ENCODE measurements around the gene IFT74.

The IFT74 gene

DNA sequence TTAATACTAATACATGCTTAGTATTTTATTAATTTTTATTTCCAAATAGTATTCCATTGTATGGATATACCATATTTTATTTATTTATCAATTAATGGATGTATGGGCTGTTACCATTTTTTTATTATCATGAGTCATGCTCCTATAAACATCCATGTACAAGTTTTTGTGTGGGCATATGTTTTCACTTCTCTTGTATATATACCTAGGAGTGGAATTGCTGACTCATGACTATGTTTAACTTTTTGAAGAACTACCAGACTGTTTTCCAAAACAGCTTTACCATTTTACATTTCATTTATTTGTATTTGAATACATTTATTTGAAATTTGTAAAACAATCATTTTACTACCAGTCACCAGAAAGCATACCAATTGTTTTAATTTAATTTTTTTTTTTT lies 63.4 kb downstream of the IFT74 start:
- Histone ChIP-seq H3K27me3 (ENCODE audit: insufficient read depth, low read length, poor library complexity) (no peaks in the 10 kb centered on the region), H2BK15ac (replicated peaks; ENCODE audit: low read depth) (no peak overlapping the region), H3K4me1 (ENCODE audit: control insufficient read depth, low read depth, low read length) (no peaks in the 10 kb centered on the region), H3K23ac (ENCODE audit: low read length) (no peak overlapping the region), H4K5ac (ENCODE audit: low read length) (no peak overlapping the region), H3K27ac (ENCODE audit: low read depth, low read length) (no peak overlapping the region), H3K9ac (ENCODE audit: low read length) (no peak overlapping the region), H3K79me1 (ENCODE audit: low read length) (no peaks in the 10 kb centered on the region), H3K56ac (ENCODE audit: low read length) (no peak overlapping the region), H2AK5ac (ENCODE audit: low read length) (no peak overlapping the region), H4K8ac (ENCODE audit: low read depth, low read length) (no peak overlapping the region), H3K36me3 (ENCODE audit: control insufficient read depth, insufficient read depth, low read length) (no peaks in the 10 kb centered on the region), H3K79me2 (ENCODE audit: control insufficient read depth, insufficient read depth, low read length) (no peaks in the 10 kb centered on the region), H2BK5ac (ENCODE audit: low read length) (no peak overlapping the region), H3K4me2 (ENCODE audit: low read length) (no peak overlapping the region), H2BK120ac (ENCODE audit: low read depth, low read length) (no peak overlapping the region), H3K4me3 (ENCODE audit: low read length) (no peak overlapping the region), H3K4ac (ENCODE audit: low read depth, low read length) (no peak overlapping the region), H3K18ac (ENCODE audit: low read length) (no peak overlapping the region)
- DNase-seq: no peak

DNA sequence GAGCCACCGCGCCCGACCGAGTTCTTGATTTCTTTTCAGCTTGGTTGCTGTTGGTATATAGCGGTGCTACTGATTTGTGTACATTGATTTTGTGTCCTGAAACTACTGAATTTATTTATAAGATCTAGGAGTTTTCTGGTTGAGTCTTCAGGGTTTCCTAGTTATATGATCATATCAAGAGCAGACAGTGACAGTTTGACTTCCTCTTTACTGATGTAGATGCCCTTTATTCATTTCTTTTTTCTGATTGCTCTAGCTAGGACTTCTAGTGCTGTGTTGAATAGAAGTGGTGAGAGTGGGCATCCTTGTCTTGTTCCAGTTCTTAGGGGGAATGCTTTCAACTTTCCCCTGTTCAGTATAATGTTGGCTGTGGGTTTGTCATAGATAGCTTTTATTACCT lies 66.7 kb downstream of the IFT74 start:
- Histone ChIP-seq H3K79me1 (ENCODE audit: low read length) (no peaks in the 10 kb centered on the region), H3K4me1 (ENCODE audit: control insufficient read depth, low read depth, low read length) (no peaks in the 10 kb centered on the region), H3K23ac (ENCODE audit: low read length) (no peak overlapping the region), H2BK15ac (replicated peaks; ENCODE audit: low read depth) (no peak overlapping the region), H3K9ac (ENCODE audit: low read length) (no peak overlapping the region), H4K8ac (ENCODE audit: low read depth, low read length) (no peak overlapping the region), H3K79me2 (ENCODE audit: control insufficient read depth, insufficient read depth, low read length) (no peaks in the 10 kb centered on the region), H3K36me3 (ENCODE audit: control insufficient read depth, insufficient read depth, low read length) (no peaks in the 10 kb centered on the region), H2BK5ac (ENCODE audit: low read length) (no peak overlapping the region), H3K27ac (ENCODE audit: low read depth, low read length) (no peak overlapping the region), H3K27me3 (ENCODE audit: insufficient read depth, low read length, poor library complexity) (no peaks in the 10 kb centered on the region), H3K56ac (ENCODE audit: low read length) (no peak overlapping the region), H2BK120ac (ENCODE audit: low read depth, low read length) (no peak overlapping the region), H3K18ac (ENCODE audit: low read length) (no peak overlapping the region), H3K4ac (ENCODE audit: low read depth, low read length) (no peak overlapping the region), H3K4me3 (ENCODE audit: low read length) (no peak overlapping the region), H2AK5ac (ENCODE audit: low read length) (no peak overlapping the region), H3K4me2 (ENCODE audit: low read length) (no peak overlapping the region), H4K5ac (ENCODE audit: low read length) (no peak overlapping the region)
- no CpG with 5 or more reads among the region's 5 CpGs for WGBS (ENCODE audit: extremely low coverage, insufficient coverage, low lambda C conversion rate)
- no peak for DNase-seq

DNA sequence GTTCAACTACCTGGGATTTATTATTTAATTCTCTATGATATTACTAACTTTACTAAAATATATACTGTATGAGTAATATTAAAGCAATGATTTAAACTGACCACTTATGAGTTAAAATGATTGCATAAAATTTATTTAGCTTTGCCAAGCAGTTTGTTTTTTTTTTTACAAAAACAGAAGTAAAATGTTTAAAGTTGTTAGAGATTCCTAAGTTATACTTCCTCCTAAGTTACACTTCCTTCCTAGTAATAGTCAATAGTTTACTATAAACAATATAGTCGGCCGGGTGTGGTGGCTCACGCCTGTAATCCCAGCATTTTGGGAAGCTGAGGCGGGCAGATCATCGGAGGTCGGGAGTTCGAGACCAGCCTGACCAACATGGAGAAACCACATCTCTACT lies 73.0 kb downstream of the IFT74 start:
- H3K23ac ChIP-seq (ENCODE audit: low read length): no peak overlapping the region
- no peak overlapping the region for H4K8ac ChIP-seq (ENCODE audit: low read depth, low read length)
- no peak overlapping the region for H3K4ac ChIP-seq (ENCODE audit: low read depth, low read length)
- H3K79me1 ChIP-seq (ENCODE audit: low read length): no peaks in the 10 kb centered on the region
- no peak overlapping the region for H2BK15ac ChIP-seq (replicated peaks; ENCODE audit: low read depth)
- WGBS (ENCODE audit: extremely low coverage, insufficient coverage, low lambda C conversion rate): no CpG with 5 or more reads among the region's 7 CpGs
- no peak for DNase-seq
- no peak overlapping the region for H2BK5ac ChIP-seq (ENCODE audit: low read length)
- no peak overlapping the region for H3K9ac ChIP-seq (ENCODE audit: low read length)
- H3K18ac ChIP-seq (ENCODE audit: low read length): no peak overlapping the region
- no peaks in the 10 kb centered on the region for H3K36me3 ChIP-seq (ENCODE audit: control insufficient read depth, insufficient read depth, low read length)
- H3K79me2 ChIP-seq (ENCODE audit: control insufficient read depth, insufficient read depth, low read length): no peaks in the 10 kb centered on the region
- no peak overlapping the region for H3K4me3 ChIP-seq (ENCODE audit: low read length)
- no peak overlapping the region for H2BK120ac ChIP-seq (ENCODE audit: low read depth, low read length)
- no peak overlapping the region for H2AK5ac ChIP-seq (ENCODE audit: low read length)
- no peak overlapping the region for H3K4me2 ChIP-seq (ENCODE audit: low read length)
- H3K4me1 ChIP-seq (ENCODE audit: control insufficient read depth, low read depth, low read length): no peaks in the 10 kb centered on the region
- H3K27ac ChIP-seq (ENCODE audit: low read depth, low read length): no peak overlapping the region
- no peak overlapping the region for H4K5ac ChIP-seq (ENCODE audit: low read length)
- no peak overlapping the region for H3K56ac ChIP-seq (ENCODE audit: low read length)
- H3K27me3 ChIP-seq (ENCODE audit: insufficient read depth, low read length, poor library complexity): no peaks in the 10 kb centered on the region

DNA sequence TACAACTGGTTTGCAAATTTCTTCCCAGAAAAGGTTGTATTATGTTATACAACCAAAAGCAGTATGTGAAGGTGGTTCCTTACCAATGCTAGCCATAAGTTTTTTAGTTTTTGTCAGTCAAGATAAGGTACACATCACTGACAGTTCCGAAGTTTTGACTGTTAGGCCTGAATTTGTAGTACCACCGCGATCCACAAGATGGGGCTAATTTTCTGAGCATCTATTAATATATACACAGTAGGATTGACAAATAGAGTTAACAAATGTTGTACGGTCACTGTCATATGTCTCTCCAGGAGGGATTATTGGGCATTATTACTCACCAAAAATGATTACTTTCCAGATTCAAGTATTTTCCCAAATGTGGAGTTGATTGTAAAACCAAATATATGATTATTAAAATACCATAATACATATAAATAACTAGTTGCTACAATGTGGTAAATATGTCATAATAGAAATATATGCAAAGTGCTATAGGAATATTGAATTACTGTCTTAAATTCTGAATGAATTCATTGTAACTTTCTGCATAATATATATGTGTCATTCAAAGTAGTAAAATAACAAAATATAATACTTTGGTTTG lies 77.7 kb downstream of the IFT74 start:
- no peak overlapping the region for H4K8ac ChIP-seq (ENCODE audit: low read depth, low read length)
- H3K4ac ChIP-seq (ENCODE audit: low read depth, low read length): no peak overlapping the region
- H3K79me1 ChIP-seq (ENCODE audit: low read length): no peaks in the 10 kb centered on the region
- no peak overlapping the region for H3K23ac ChIP-seq (ENCODE audit: low read length)
- H3K79me2 ChIP-seq (ENCODE audit: control insufficient read depth, insufficient read depth, low read length): no peaks in the 10 kb centered on the region
- no peak overlapping the region for H3K4me2 ChIP-seq (ENCODE audit: low read length)
- no peak overlapping the region for H4K5ac ChIP-seq (ENCODE audit: low read length)
- no peak overlapping the region for H2BK120ac ChIP-seq (ENCODE audit: low read depth, low read length)
- no peaks in the 10 kb centered on the region for H3K4me1 ChIP-seq (ENCODE audit: control insufficient read depth, low read depth, low read length)
- WGBS (ENCODE audit: extremely low coverage, insufficient coverage, low lambda C conversion rate): no CpG with 5 or more reads among the region's 4 CpGs
- H3K27me3 ChIP-seq (ENCODE audit: insufficient read depth, low read length, poor library complexity): no peaks in the 10 kb centered on the region
- H3K18ac ChIP-seq (ENCODE audit: low read length): no peak overlapping the region
- H3K36me3 ChIP-seq (ENCODE audit: control insufficient read depth, insufficient read depth, low read length): no peaks in the 10 kb centered on the region
- H3K56ac ChIP-seq (ENCODE audit: low read length): no peak overlapping the region
- no peak overlapping the region for H3K4me3 ChIP-seq (ENCODE audit: low read length)
- H3K27ac ChIP-seq (ENCODE audit: low read depth, low read length): no peak overlapping the region
- no peak overlapping the region for H2AK5ac ChIP-seq (ENCODE audit: low read length)
- H2BK15ac ChIP-seq (replicated peaks; ENCODE audit: low read depth): no peak overlapping the region
- peak; percentile 38 for DNase-seq
- H3K9ac ChIP-seq (ENCODE audit: low read length): no peak overlapping the region
- H2BK5ac ChIP-seq (ENCODE audit: low read length): no peak overlapping the region

DNA sequence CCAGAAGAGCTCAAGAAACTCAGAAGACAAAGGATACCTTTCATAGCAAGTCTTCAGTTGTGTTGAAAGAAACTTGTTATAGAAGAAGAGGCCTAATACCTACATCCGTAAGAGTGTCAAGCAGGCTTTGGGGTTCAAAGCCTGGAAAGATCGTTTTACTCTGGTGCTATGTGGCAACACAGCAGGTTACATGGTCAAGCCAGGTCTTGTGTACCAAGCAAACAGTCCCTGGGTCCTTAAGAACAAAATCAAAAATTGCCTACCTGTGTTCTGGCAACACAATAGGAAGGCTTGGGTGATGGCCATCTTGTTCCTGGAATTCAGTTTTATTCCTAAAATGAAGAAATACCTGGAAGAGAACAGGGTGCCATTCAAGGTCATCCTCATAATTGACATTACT lies 81.3 kb downstream of the IFT74 start:
- Histone ChIP-seq H3K4me3 (ENCODE audit: low read length) (no peak overlapping the region), H2BK15ac (replicated peaks; ENCODE audit: low read depth) (no peak overlapping the region), H3K23ac (ENCODE audit: low read length) (no peak overlapping the region), H3K79me2 (ENCODE audit: control insufficient read depth, insufficient read depth, low read length) (no peaks in the 10 kb centered on the region), H2AK5ac (ENCODE audit: low read length) (no peak overlapping the region), H3K27ac (ENCODE audit: low read depth, low read length) (no peak overlapping the region), H3K4ac (ENCODE audit: low read depth, low read length) (no peak overlapping the region), H3K9ac (ENCODE audit: low read length) (no peak overlapping the region), H3K27me3 (ENCODE audit: insufficient read depth, low read length, poor library complexity) (no peaks in the 10 kb centered on the region), H3K56ac (ENCODE audit: low read length) (no peak overlapping the region), H2BK5ac (ENCODE audit: low read length) (no peak overlapping the region), H3K4me1 (ENCODE audit: control insufficient read depth, low read depth, low read length) (no peaks in the 10 kb centered on the region), H4K8ac (ENCODE audit: low read depth, low read length) (no peak overlapping the region), H3K18ac (ENCODE audit: low read length) (no peak overlapping the region), H3K79me1 (ENCODE audit: low read length) (no peaks in the 10 kb centered on the region), H3K36me3 (ENCODE audit: control insufficient read depth, insufficient read depth, low read length) (no peaks in the 10 kb centered on the region), H2BK120ac (ENCODE audit: low read depth, low read length) (no peak overlapping the region), H3K4me2 (ENCODE audit: low read length) (no peak overlapping the region), H4K5ac (ENCODE audit: low read length) (no peak overlapping the region)
- no CpG with 5 or more reads among the region's 2 CpGs for WGBS (ENCODE audit: extremely low coverage, insufficient coverage, low lambda C conversion rate)
- DNase-seq: no peak

DNA sequence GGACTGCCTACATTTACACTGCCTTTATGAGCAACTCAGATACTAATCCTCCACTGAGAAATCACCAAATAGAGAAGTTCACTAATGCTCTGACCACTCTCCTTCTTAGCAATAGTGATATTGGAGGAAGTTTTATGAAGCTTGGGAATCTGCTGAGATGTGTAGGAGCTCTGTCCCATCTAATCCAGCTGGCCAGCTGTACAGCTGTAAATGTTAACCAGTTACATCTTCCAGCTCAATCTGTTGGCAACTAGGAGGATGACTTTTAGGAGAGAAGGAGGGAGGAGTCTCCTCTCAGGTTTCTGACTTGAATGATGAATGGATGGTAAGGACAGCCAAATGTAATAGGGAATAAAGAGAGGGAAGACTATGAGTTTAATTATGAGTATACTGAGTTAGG lies 85.5 kb downstream of the IFT74 start:
- no peak overlapping the region for H3K23ac ChIP-seq (ENCODE audit: low read length)
- H4K8ac ChIP-seq (ENCODE audit: low read depth, low read length): no peak overlapping the region
- H3K18ac ChIP-seq (ENCODE audit: low read length): no peak overlapping the region
- no peaks in the 10 kb centered on the region for H3K36me3 ChIP-seq (ENCODE audit: control insufficient read depth, insufficient read depth, low read length)
- H2BK5ac ChIP-seq (ENCODE audit: low read length): no peak overlapping the region
- no peak overlapping the region for H2BK120ac ChIP-seq (ENCODE audit: low read depth, low read length)
- H3K4me1 ChIP-seq (ENCODE audit: control insufficient read depth, low read depth, low read length): no peaks in the 10 kb centered on the region
- H3K9ac ChIP-seq (ENCODE audit: low read length): no peak overlapping the region
- H2AK5ac ChIP-seq (ENCODE audit: low read length): no peak overlapping the region
- no peak overlapping the region for H3K4me2 ChIP-seq (ENCODE audit: low read length)
- no peak overlapping the region for H3K56ac ChIP-seq (ENCODE audit: low read length)
- no peaks in the 10 kb centered on the region for H3K79me1 ChIP-seq (ENCODE audit: low read length)
- no peak for DNase-seq
- H4K5ac ChIP-seq (ENCODE audit: low read length): no peak overlapping the region
- no peak overlapping the region for H2BK15ac ChIP-seq (replicated peaks; ENCODE audit: low read depth)
- H3K27ac ChIP-seq (ENCODE audit: low read depth, low read length): no peak overlapping the region
- no peaks in the 10 kb centered on the region for H3K27me3 ChIP-seq (ENCODE audit: insufficient read depth, low read length, poor library complexity)
- no peak overlapping the region for H3K4ac ChIP-seq (ENCODE audit: low read depth, low read length)
- no peak overlapping the region for H3K4me3 ChIP-seq (ENCODE audit: low read length)
- H3K79me2 ChIP-seq (ENCODE audit: control insufficient read depth, insufficient read depth, low read length): no peaks in the 10 kb centered on the region

All from mesendoderm (in vitro differentiated cells).